Panc1 (cell line): ENCODE data around the gene RFX7. TPM values are rescaled to one million over a fixed set of nuclear protein-coding genes. Genes with fewer than 3 reads are reported as not detected.

Experiments used
- ATAC-seq: fragments of 200-7000 bp; cut with Tn5 transposase; 2 replicates; pipeline ENCODE4 v1.9.1; 2020; ENCODE audit warnings: mild to moderate bottlenecking, moderate library complexity
- BruUV-seq: library from RNA; stranded (reverse); fragments of 400-500 nt; replicated peaks from 2 replicates; lab custom pipeline; 2021; lab: Mats Ljungman, UMichigan
- CTCF ChIA-PET: fragments of 300-600 bp; sonication (Branson Sonifier 250); formaldehyde crosslinking; loops from one replicate; lab custom pipeline; 2022; ENCODE audit warnings: antibody characterized with exemption; lab: Charles Lee
- POLR2A ChIA-PET: fragments of 300-600 bp; sonication (Branson Sonifier 250); formaldehyde crosslinking; loops from one replicate; lab custom pipeline; 2022; ENCODE audit warnings: antibody characterized with exemption; lab: Charles Lee
- DNase-seq: peaks from one replicate; pipeline ENCODE4 v3.0.0-alpha.2; 2010; ENCODE audit warnings: low read depth, low spot score
- H3K27ac ChIP-seq: 2 replicates; pipeline ENCODE4 v1.5.1; 2011; ENCODE audit warnings: mild to moderate bottlenecking, low read length, inconsistent platforms
- H3K27me3 ChIP-seq: fragments of 200-500 bp; sonication (Bioruptor generic); 2 replicates; pipeline ENCODE4 v1.6.0; 2014; ENCODE audit warnings: low read length, inconsistent platforms; ENCODE audit not compliant: control insufficient read depth, insufficient read depth
- H3K36me3 ChIP-seq: fragments of 200-500 bp; sonication (Bioruptor generic); 2 replicates; pipeline ENCODE4 v1.5.1; 2014; ENCODE audit warnings: inconsistent platforms, mild to moderate bottlenecking, low read length, moderate library complexity; ENCODE audit not compliant: control insufficient read depth, insufficient read depth
- H3K4me1 ChIP-seq: 2 replicates; pipeline ENCODE4 v1.5.1; 2011; ENCODE audit warnings: inconsistent platforms, mild to moderate bottlenecking, low read length, moderate library complexity; ENCODE audit not compliant: control insufficient read depth, insufficient read depth
- H3K4me3 ChIP-seq, 2 experiments: 2 replicates each; pipeline ENCODE4 v1.5.1; 2011 to 2012; ENCODE audit warnings: low read depth in 2 of 2, low read length in 2 of 2, mild to moderate bottlenecking in 2 of 2, inconsistent platforms in 1 of 2, moderate library complexity in 1 of 2
- H3K9me3 ChIP-seq: fragments of 200-500 bp; sonication (Bioruptor generic); 2 replicates; pipeline ENCODE4 v1.5.1; 2014; ENCODE audit warnings: low read depth, mild to moderate bottlenecking, inconsistent platforms, low read length, moderate library complexity; ENCODE audit not compliant: control insufficient read depth, insufficient read depth
- POLR2AphosphoS5 ChIP-seq: IDR thresholded peaks from 2 replicates; pipeline ENCODE4 v1.6.1; 2012; ENCODE audit warnings: mild to moderate bottlenecking, low read depth, low read length, moderate library complexity
- REST ChIP-seq, 2 experiments: IDR thresholded peaks; 2 replicates each; pipeline ENCODE4 v1.6.1; 2011 to 2012; ENCODE audit warnings: low read depth in 2 of 2, control low read depth in 1 of 2, low read length in 1 of 2, mild to moderate bottlenecking in 1 of 2, moderate library complexity in 1 of 2; ENCODE audit not compliant: insufficient read depth in 1 of 2
- SIN3A ChIP-seq: IDR thresholded peaks from 2 replicates; pipeline ENCODE4 v1.6.1; 2012; ENCODE audit warnings: low read depth, mild to moderate bottlenecking, low read length, moderate library complexity, borderline replicate concordance; ENCODE audit not compliant: insufficient read depth
- TCF7L2 ChIP-seq: IDR thresholded peaks from 2 replicates; pipeline ENCODE4 v1.6.1; 2011; ENCODE audit warnings: mild to moderate bottlenecking, low read depth, low read length, inconsistent platforms
- in situ Hi-C: cut with HindIII; loops from 2 replicates; pipeline ENCODE4 v1.10.0; 2016; ENCODE audit warnings: low sequenced_read_pairs, low pct_unique_long_range_greater_than_20kb
- intact Hi-C: fragments of 100-400 bp; cut with micrococcal nuclease; formaldehyde crosslinking; loops from one replicate; pipeline ENCODE4 v1.10.0; 2022; ENCODE audit not compliant: unreplicated experiment
- total RNA-seq: library from RNA; stranded (reverse); gene quantifications from one replicate; pipeline ENCODE4 v1.2.1, GENCODE V29; 2021; ENCODE audit not compliant: unreplicated experiment
- TF ChIP-seq, protein P1 (sequence below): fragments of 450-650 bp; IDR thresholded peaks from 2 replicates; pipeline ENCODE4 v1.5.1; 2017; ENCODE audit warnings: mild to moderate bottlenecking

RFX7 gene
- total RNA-seq, 1 experiment from 2014 or later, result 24.2 TPM

- no peaks in the 10 kb centered on the region for H3K9me3 ChIP-seq
- no peak overlapping the region for H3K27ac ChIP-seq
- H3K27me3 ChIP-seq, result no peaks in the 10 kb centered on the region
- TF ChIP-seq SIN3A (no peak), POLR2AphosphoS5 (no peak), TCF7L2 (no peak), REST (IDR thresholded peaks at IDR 0.05; ENCODE audit: insufficient read depth in 1 of 2, low read depth in 2 of 2, low read length in 1 of 2) (no peak)
- TF ChIP-seq, protein P1, sequence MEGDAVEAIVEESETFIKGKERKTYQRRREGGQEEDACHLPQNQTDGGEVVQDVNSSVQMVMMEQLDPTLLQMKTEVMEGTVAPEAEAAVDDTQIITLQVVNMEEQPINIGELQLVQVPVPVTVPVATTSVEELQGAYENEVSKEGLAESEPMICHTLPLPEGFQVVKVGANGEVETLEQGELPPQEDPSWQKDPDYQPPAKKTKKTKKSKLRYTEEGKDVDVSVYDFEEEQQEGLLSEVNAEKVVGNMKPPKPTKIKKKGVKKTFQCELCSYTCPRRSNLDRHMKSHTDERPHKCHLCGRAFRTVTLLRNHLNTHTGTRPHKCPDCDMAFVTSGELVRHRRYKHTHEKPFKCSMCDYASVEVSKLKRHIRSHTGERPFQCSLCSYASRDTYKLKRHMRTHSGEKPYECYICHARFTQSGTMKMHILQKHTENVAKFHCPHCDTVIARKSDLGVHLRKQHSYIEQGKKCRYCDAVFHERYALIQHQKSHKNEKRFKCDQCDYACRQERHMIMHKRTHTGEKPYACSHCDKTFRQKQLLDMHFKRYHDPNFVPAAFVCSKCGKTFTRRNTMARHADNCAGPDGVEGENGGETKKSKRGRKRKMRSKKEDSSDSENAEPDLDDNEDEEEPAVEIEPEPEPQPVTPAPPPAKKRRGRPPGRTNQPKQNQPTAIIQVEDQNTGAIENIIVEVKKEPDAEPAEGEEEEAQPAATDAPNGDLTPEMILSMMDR, result no peak
- CTCF ChIA-PET, result no interaction called here
- no TSS peak for BruUV-seq
- no peaks in the 10 kb centered on the region for H3K4me1 ChIP-seq
- no peak overlapping the region for H3K4me3 ChIP-seq
- POLR2A ChIA-PET, result no interaction called here
- peaks cover 3% of the 10 kb centered on the region for H3K36me3 ChIP-seq
- in situ Hi-C loops, result no loop called here
- ATAC-seq (no peak), DNase-seq (no peak)
- intact Hi-C loops, result no loop called here
Observed at GRCh38 chr15:56174649-56175048, 69.0 kb downstream of the RFX7 start.

DNA sequence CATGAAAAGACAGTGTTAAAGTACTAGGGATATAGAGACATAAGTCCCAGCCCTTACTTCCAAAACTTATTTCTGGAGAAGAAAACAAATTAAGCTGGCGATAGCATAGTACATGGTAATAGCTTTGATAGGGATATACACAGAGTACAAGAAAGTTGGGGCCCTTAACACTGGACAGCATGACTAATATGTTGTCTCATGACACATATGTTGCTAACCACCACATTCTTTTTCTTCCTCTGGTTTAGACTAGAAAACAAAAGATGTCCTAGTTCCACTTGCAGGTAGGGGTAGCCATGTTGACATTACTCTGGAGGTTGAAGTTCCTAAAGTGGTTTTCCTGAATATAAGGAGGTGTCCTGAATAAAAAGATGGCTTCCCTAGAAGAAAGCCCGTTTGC lies 75.3 kb downstream of the RFX7 start:
- no TSS peak for BruUV-seq
- Histone ChIP-seq H3K36me3 (peaks cover 3% of the 10 kb centered on the region; the same call in 1 of the 2 replicates), H3K4me1 (no peaks in the 10 kb centered on the region), H3K9me3 (no peaks in the 10 kb centered on the region), H3K27ac (no peak overlapping the region), H3K27me3 (no peaks in the 10 kb centered on the region), H3K4me3 (no peak overlapping the region)
- no peak for DNase-seq
- TF ChIP-seq TCF7L2 (no peak), SIN3A (no peak), POLR2AphosphoS5 (no peak), REST (IDR thresholded peaks at IDR 0.05; ENCODE audit: insufficient read depth in 1 of 2, low read depth in 2 of 2, low read length in 1 of 2) (no peak)
- TF ChIP-seq, protein P1, result no peak
- intact Hi-C loops (no loop called here), in situ Hi-C loops (no loop called here)
- ChIA-PET CTCF (no interaction called here), POLR2A (interaction anchor here (1.0 kb wide), 1 partner anchor 11 kb away, joined by 3 read pairs; no protein-coding TSS in a partner anchor)
- no peak for ATAC-seq
